Fibroblast of villous mesenchyme (primary cell): ENCODE data around the gene GALNT10. TPM values are rescaled to one million over a fixed set of nuclear protein-coding genes. Genes with fewer than 3 reads are reported as not detected.
A peak's percentile ranks its signal among the peaks of the same experiment; 100 is the strongest.

Experiments used
- DNase-seq: peaks from one replicate; pipeline ENCODE4 v3.0.0-alpha.2; 2010; ENCODE audit warnings: low read depth
- H3K4me3 ChIP-seq: 2 replicates; pipeline ENCODE4 v1.5.1; 2011; ENCODE audit warnings: low read depth, mild to moderate bottlenecking, low read length
- CTCF ChIP-seq: IDR thresholded peaks from 2 replicates; pipeline ENCODE4 v1.5.1; 2012; ENCODE audit warnings: low read depth, mild to moderate bottlenecking, low read length; ENCODE audit not compliant: insufficient read depth
- total RNA-seq: library from RNA; depleted of rRNA; stranded (reverse); fragments of >200 nt; gene quantifications from 2 replicates; pipeline ENCODE4 v1.2.3, GENCODE V29; 2012

GALNT10 gene
- total RNA-seq, 1 donor, result 40.6 TPM

- no peak overlapping the region for H3K4me3 ChIP-seq
- TF ChIP-seq CTCF, result no peak
- no peak for DNase-seq
These were observed 78.9 kb downstream of the GALNT10 start for GRCh38 chr5:154269414-154269813.

- no peak for TF ChIP-seq CTCF
- no peak overlapping the region for H3K4me3 ChIP-seq
- DNase-seq, result no peak
These were observed 80.9 kb downstream of the GALNT10 start for GRCh38 chr5:154271466-154271865.

- H3K4me3 ChIP-seq, result no peak overlapping the region
- no peak for DNase-seq
- TF ChIP-seq CTCF, result no peak
These were observed 81.5 kb downstream of the GALNT10 start for GRCh38 chr5:154271936-154272514.

- no peak for TF ChIP-seq CTCF
- DNase-seq, result peak; percentile 73
- H3K4me3 ChIP-seq, result no peak overlapping the region
These were observed 82.6 kb downstream of the GALNT10 start for GRCh38 chr5:154273028-154273617.

- no peak for DNase-seq
- TF ChIP-seq CTCF, result no peak
These were observed 83.7 kb downstream of the GALNT10 start for GRCh38 chr5:154273963-154274827.

GRCh38 chr5:154274828-154275185 lies 84.3 kb downstream of the GALNT10 start:
- no peak for DNase-seq
- H3K4me3 ChIP-seq, result no peak overlapping the region
- no peak for TF ChIP-seq CTCF

More at GRCh38 chr5:154273963-154274827, 83.7 kb downstream of the GALNT10 start:
- H3K4me3 ChIP-seq, result no peak overlapping the region
